ENCODE data around the gene RPTOR. TPM values are rescaled to one million over a fixed set of nuclear protein-coding genes. Genes with fewer than 3 reads are reported as not detected.
"Not testable (repeated sequence)": the region's sequence is repeated elsewhere in the genome, so short reads cannot be mapped to it uniquely, and the experiment has no call there.

The RPTOR gene
- total RNA-seq (2014; rRNA removed; shearing (Covaris generic); ENCODE audit: low replicate concordance): 16.7 and 19.8 TPM in 2 replicates

DNA sequence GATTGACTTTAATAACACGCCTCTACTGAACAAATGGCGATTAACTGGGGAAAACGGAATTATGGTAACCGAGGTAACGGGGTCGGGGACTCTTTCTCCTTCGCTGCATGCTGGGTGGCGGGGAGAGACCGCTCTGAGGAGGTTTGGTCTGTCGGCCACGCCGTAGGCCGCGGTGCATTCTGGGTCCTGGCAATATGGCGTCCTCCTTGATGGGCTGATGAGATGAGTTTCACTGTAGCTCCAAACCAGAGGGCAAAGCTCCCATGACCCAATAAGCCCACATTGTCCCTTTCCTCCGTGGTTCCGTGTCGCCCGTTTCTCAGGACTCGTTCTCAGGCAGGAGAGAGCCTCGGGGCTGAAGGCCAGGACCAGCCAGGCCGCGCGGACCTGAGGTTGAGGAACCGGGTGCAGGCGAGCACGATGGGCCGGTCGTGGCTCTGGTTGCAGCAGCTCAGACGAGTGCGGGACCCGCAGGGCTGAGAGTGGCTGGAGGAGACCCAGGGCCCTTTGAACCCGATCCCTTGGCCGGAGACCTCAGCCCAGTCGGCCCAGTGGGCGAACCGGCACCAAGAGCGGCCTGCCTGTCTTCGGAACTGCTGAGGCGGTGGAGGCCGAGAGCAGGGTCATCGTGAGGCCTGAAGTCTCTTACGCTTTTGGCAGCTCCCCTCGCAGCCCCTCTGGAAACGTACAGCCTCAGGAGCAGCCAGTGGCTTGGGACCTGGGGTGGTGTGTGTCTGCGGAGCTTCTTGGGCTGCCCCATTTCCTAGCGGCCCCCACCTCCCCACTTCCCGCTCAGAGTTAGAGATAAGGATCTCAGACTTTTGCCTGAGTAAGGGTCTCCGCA, at the start of gene RPTOR:
Gene RPTOR (plus strand): TSS at position 184 of the 844 bp plus-strand sequence. CDS start 792 bp downstream, outside the sequence.
- in situ Hi-C loops (cut with HindIII; ENCODE audit: low pct_unique_long_range_greater_than_20kb, low sequenced_read_pairs): no loop called here
- peak; percentile 83 for DNase-seq (ENCODE audit: low read depth)

- DNase-seq (ENCODE audit: low read depth): peak; percentile 16
- in situ Hi-C loops (cut with HindIII; ENCODE audit: low pct_unique_long_range_greater_than_20kb, low sequenced_read_pairs): no loop called here
Observed at GRCh38 chr17:80497726-80498241, 46.9 kb upstream of the RPTOR start.

GRCh38 chr17:80498242-80498919, 46.3 kb upstream of the RPTOR start:
- no peak for DNase-seq (ENCODE audit: low read depth)
- in situ Hi-C loops (cut with HindIII; ENCODE audit: low pct_unique_long_range_greater_than_20kb, low sequenced_read_pairs): no loop called here

GRCh38 chr17:80498920-80499410, 45.7 kb upstream of the RPTOR start:
- no peak for DNase-seq (ENCODE audit: low read depth)
- in situ Hi-C loops (cut with HindIII; ENCODE audit: low pct_unique_long_range_greater_than_20kb, low sequenced_read_pairs): no loop called here

DNA sequence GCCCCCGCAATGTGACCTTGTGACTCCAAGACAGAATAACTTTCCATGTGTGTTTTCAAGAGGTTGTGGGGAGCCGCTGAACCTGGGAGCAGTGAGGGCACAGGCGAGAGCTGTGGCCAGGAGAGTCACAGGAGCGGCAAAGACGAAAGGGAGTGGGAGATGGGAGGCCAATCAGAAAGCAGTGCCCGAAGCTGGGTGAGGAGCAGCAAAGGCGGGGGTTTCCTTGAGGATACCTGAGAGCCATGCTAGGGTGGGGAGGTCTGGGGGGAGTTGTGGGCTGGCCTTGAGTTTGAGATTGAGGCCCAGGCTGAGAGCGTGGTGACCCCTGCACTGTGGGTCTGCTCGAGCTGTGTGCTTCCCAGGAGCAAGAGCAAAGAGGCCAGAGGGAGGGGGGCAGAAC, 45.1 kb upstream of the RPTOR start:
- in situ Hi-C loops (cut with HindIII; ENCODE audit: low pct_unique_long_range_greater_than_20kb, low sequenced_read_pairs): no loop called here
- no peak for DNase-seq (ENCODE audit: low read depth)

- DNase-seq (ENCODE audit: low read depth): no peak
- in situ Hi-C loops (cut with HindIII; ENCODE audit: low pct_unique_long_range_greater_than_20kb, low sequenced_read_pairs): no loop called here
Observed at GRCh38 chr17:80499961-80500665, 44.5 kb upstream of the RPTOR start.

DNA sequence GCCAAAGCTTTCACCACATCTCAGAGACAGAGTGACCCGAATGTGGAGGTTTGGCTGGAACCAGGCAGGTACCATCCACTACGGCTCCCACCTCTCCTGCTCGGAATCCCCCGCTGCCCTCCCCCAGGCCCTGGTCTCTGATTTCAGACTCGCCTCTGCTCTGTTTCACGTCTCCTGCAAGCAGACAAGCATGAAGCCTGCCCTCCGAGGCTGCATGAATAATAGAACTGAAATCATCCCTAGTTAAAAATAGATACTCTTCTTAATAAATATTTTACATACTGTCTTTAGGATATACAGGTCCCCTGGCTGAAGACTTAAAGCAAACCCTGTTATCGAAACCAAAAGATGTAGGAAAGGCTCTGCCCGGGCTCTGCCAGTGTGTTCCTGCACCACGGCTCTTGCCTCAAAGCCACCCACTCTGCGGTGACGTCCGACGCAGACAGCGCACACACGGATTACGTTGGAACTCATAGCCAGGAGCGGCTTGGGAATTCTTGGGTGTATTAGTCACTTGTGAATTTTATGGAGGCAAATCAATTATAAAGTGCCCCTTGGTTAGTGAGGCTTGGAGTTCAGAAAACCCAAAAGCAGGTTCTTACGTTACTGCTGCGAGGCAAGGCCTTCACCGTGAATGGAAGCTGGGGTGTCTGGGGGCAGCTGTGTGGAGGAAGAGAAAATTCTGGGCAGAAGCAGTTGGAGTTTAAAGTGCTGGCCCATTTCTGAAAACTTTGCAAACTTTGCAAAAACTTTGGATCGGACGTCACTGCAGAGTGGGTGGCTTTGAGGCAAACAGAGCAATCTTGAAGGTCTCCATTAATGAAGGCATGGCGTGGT, 42.7 kb upstream of the RPTOR start:
- in situ Hi-C loops (cut with HindIII; ENCODE audit: low pct_unique_long_range_greater_than_20kb, low sequenced_read_pairs): no loop called here
- DNase-seq (ENCODE audit: low read depth): no peak

DNA sequence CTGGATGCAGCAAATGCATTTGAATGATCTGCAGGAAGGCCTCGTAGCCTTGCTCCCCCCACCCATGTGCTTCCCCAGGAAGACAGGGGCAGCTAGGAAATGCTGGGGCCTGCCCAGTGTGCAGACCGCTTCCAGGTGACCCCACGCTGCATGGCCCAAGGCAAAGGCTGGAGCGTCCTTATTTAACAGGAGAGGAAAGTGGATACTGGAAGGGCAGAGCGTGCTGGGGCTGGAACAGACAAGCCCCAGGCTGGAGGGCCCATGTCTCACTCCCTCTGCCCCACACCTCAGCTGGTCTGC, 42.1 kb upstream of the RPTOR start:
- in situ Hi-C loops (cut with HindIII; ENCODE audit: low pct_unique_long_range_greater_than_20kb, low sequenced_read_pairs): no loop called here

GRCh38 chr17:80503031-80503430, 41.6 kb upstream of the RPTOR start:
- in situ Hi-C loops (cut with HindIII; ENCODE audit: low pct_unique_long_range_greater_than_20kb, low sequenced_read_pairs): no loop called here
- DNase-seq (ENCODE audit: low read depth): no peak

More for the DNA sequence above, 42.1 kb upstream of the RPTOR start:
- no peak for DNase-seq (ENCODE audit: low read depth)

DNA sequence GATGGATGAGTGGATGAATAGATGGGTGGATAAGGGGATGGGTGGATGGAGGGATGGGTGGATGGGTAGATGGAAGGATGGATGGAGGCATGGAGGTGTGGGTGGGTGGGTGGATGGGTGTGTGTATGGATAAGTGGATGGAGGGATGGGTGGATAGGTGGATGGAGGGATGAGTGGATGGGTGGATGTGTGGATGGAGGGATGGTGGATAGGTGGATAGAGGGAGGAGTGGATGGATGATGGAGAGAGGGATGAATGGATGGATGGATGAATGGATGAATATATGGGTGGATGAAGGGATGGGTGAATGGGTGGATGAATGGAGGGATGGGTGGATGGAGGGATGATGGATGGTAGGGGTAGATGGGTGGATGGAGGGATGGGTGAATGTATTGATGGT, 40.7 kb upstream of the RPTOR start:
- no peak for DNase-seq (ENCODE audit: low read depth)
- in situ Hi-C loops (cut with HindIII; ENCODE audit: low pct_unique_long_range_greater_than_20kb, low sequenced_read_pairs): no loop called here

- DNase-seq (ENCODE audit: low read depth): no peak
- in situ Hi-C loops (cut with HindIII; ENCODE audit: low pct_unique_long_range_greater_than_20kb, low sequenced_read_pairs): no loop called here
Observed at GRCh38 chr17:80504686-80505413, 39.8 kb upstream of the RPTOR start.

GRCh38 chr17:80507177-80507576, 37.5 kb upstream of the RPTOR start:
- DNase-seq (ENCODE audit: low read depth); in situ Hi-C loops (cut with HindIII; ENCODE audit: low pct_unique_long_range_greater_than_20kb, low sequenced_read_pairs): not testable (repeated sequence)

DNA sequence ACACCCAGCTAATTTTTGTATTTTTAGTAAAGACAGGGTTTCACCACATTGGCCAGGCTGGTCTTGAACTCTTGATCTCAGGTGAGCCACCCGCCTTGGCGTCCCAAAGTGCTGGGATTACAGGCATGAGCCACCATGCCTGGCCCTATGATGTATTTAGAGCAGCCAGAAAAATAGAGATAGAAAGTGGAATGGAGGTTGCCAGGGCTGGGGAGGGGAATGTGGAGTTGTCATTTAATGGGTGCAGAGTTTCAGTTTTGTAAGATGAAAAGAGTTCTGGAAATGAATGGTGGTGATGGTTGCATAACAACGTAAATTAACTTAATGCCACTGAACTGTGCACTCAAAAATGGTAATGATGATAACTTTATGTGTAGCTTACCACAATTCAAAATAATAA, 36.7 kb upstream of the RPTOR start:
- DNase-seq (ENCODE audit: low read depth): no peak

GRCh38 chr17:80509311-80509710, 35.3 kb upstream of the RPTOR start:
- DNase-seq (ENCODE audit: low read depth): no peak
- in situ Hi-C loops (cut with HindIII; ENCODE audit: low pct_unique_long_range_greater_than_20kb, low sequenced_read_pairs): no loop called here

More for the DNA sequence above, 36.7 kb upstream of the RPTOR start:
- in situ Hi-C loops (cut with HindIII; ENCODE audit: low pct_unique_long_range_greater_than_20kb, low sequenced_read_pairs): no loop called here

GRCh38 chr17:80510132-80510531, 34.5 kb upstream of the RPTOR start:
- in situ Hi-C loops (cut with HindIII; ENCODE audit: low pct_unique_long_range_greater_than_20kb, low sequenced_read_pairs): no loop called here
- no peak for DNase-seq (ENCODE audit: low read depth)

- no peak for DNase-seq (ENCODE audit: low read depth)
- in situ Hi-C loops (cut with HindIII; ENCODE audit: low pct_unique_long_range_greater_than_20kb, low sequenced_read_pairs): no loop called here
Observed at GRCh38 chr17:80510772-80511171, 33.9 kb upstream of the RPTOR start.
